B cell (primary cell): Measurements from ENCODE around the gene MORC2. TPM values are rescaled to one million over a fixed set of nuclear protein-coding genes. Genes with fewer than 3 reads are reported as not detected.

Source experiments
- ATAC-seq: fragments of 200-7000 bp; cut with Tn5 transposase; one replicate; pipeline ENCODE4 v1.10.0; 2021; ENCODE audit warnings: low read depth, mild to moderate bottlenecking, moderate number of reproducible peaks, moderate library complexity
- CTCF ChIA-PET: fragments of 350-600 bp; sonication (Branson Sonifier 250); formaldehyde crosslinking; loops from one replicate; lab custom pipeline; 2021; ENCODE audit warnings: antibody characterized with exemption, inconsistent platforms; lab: Charles Lee
- POLR2A ChIA-PET: fragments of 350-600 bp; sonication (Branson Sonifier 250); formaldehyde crosslinking; loops from one replicate; lab custom pipeline; 2021; ENCODE audit warnings: antibody characterized with exemption; lab: Charles Lee
- DNase-seq: peaks from one replicate; pipeline ENCODE4 v3.0.0; 2013
- H2AFZ ChIP-seq: 2 replicates; pipeline ENCODE4 v1.6.1; 2012; ENCODE audit warnings: mild to moderate bottlenecking, low read depth, low read length; ENCODE audit not compliant: insufficient read depth, poor library complexity, severe bottlenecking
- H3K27ac ChIP-seq, 2 donors: 1 replicate in 1 of 2; 2 replicates in 1 of 2; pipeline ENCODE4 v1.5.1; 2012 to 2013; ENCODE audit warnings: low read length in 2 of 2, mild to moderate bottlenecking in 2 of 2, moderate library complexity in 1 of 2
- H3K27me3 ChIP-seq, 4 experiments: fragments of 200-600 bp in 1 of 4; sonication (generic) in 1 of 4; replicated peaks in 1 of 4; 1 replicate in 2 of 4; 2 replicates in 2 of 4; pipeline versions ENCODE4 v1.6.1 to v1.7.0; 2013 to 2016; ENCODE audit warnings: low read length in 3 of 4, mild to moderate bottlenecking in 2 of 4, mixed read lengths in 1 of 4, moderate library complexity in 1 of 4; ENCODE audit not compliant: insufficient read depth in 4 of 4, control insufficient read depth in 3 of 4; ENCODE audit errors: control extremely low read depth in 1 of 4
- H3K36me3 ChIP-seq, 2 experiments: replicated peaks in 1 of 2; 1 replicate in 1 of 2; 2 replicates in 1 of 2; pipeline versions ENCODE4 v1.6.1 to v1.7.1; 2013; ENCODE audit warnings: low read length in 1 of 2; ENCODE audit not compliant: insufficient read depth in 2 of 2, control insufficient read depth in 1 of 2; ENCODE audit errors: control extremely low read depth in 1 of 2, extremely low read depth in 1 of 2
- H3K4me1 ChIP-seq, 2 donors: fragments of 200-600 bp in 1 of 2; sonication (generic) in 1 of 2; 1 replicate in 1 of 2; 2 replicates in 1 of 2; pipeline versions ENCODE4 v1.5.1 to v1.6.1; 2013 to 2017; ENCODE audit warnings: low read length in 2 of 2; ENCODE audit not compliant: control insufficient read depth in 2 of 2, insufficient read depth in 2 of 2
- H3K4me2 ChIP-seq: replicated peaks from 2 replicates; pipeline ENCODE3; 2012; ENCODE audit warnings: mild to moderate bottlenecking, low read depth, low read length; ENCODE audit not compliant: poor library complexity, severe bottlenecking
- H3K4me3 ChIP-seq, 5 experiments: fragments of 200-600 bp in 1 of 5; sonication (generic) in 1 of 5; 1 replicate in 3 of 5; 2 replicates in 2 of 5; pipeline versions ENCODE4 v1.5.1 to v1.7.0; 2011 to 2016; ENCODE audit warnings: low read length in 4 of 5, mild to moderate bottlenecking in 4 of 5, low read depth in 2 of 5, control low read depth in 1 of 5, moderate library complexity in 1 of 5; ENCODE audit not compliant: insufficient read depth in 1 of 5; ENCODE audit errors: control extremely low read depth in 1 of 5, extremely low read depth in 1 of 5
- H3K79me2 ChIP-seq: fragments of 200-600 bp; sonication (generic); one replicate; pipeline ENCODE4 v1.6.0; 2016; ENCODE audit warnings: low read length; ENCODE audit not compliant: control insufficient read depth, insufficient read depth
- H3K9ac ChIP-seq: fragments of 200-600 bp; sonication (generic); 2 replicates; pipeline ENCODE4 v1.6.1; 2017; ENCODE audit warnings: mild to moderate bottlenecking, low read length, moderate library complexity
- H3K9me3 ChIP-seq, 3 donors: one replicate each; pipeline versions ENCODE4 v1.6.1 to v1.7.1; 2013; ENCODE audit warnings: low read length in 2 of 3; ENCODE audit not compliant: control insufficient read depth in 2 of 3, insufficient read depth in 1 of 3; ENCODE audit errors: control extremely low read depth in 1 of 3
- H4K20me1 ChIP-seq: 2 replicates; pipeline ENCODE4 v1.6.0; 2012; ENCODE audit warnings: mild to moderate bottlenecking, low read length; ENCODE audit not compliant: insufficient read depth, control insufficient read depth, poor library complexity, severe bottlenecking
- H3K27ac Mint-ChIP-seq: one replicate; pipeline ENCODE4 v1.8.0; 2021; ENCODE audit warnings: mixed read lengths
- H3K27me3 Mint-ChIP-seq: one replicate; pipeline ENCODE4 v1.8.0; 2021; ENCODE audit warnings: mixed read lengths
- H3K4me1 Mint-ChIP-seq: one replicate; pipeline ENCODE4 v1.8.0; 2021; ENCODE audit warnings: mixed read lengths
- H3K4me3 Mint-ChIP-seq: one replicate; pipeline ENCODE4 v1.8.0; 2021; ENCODE audit warnings: mixed read lengths
- H3K9me3 Mint-ChIP-seq: one replicate; pipeline ENCODE4 v1.8.0; 2022; ENCODE audit warnings: mixed read lengths; ENCODE audit not compliant: insufficient read depth
- EZH2 ChIP-seq: IDR thresholded peaks from 2 replicates; pipeline ENCODE4 v1.6.1; 2012; ENCODE audit warnings: borderline replicate concordance, low read depth, mild to moderate bottlenecking, moderate library complexity, low read length; ENCODE audit not compliant: insufficient read depth, poor library complexity, severe bottlenecking
- WGBS: methylation state at CpG from one replicate; pipeline ENCODE4 v1.1.5; 2013; ENCODE audit warnings: missing lambda C conversion rate; ENCODE audit not compliant: insufficient coverage; 5-methylcytosine and 5-hydroxymethylcytosine counted together
- intact Hi-C: fragments of 100-400 bp; cut with micrococcal nuclease; formaldehyde crosslinking; loops from one replicate; pipeline ENCODE4 v1.10.0; 2022
- polyA minus RNA-seq: library from RNA; depleted of rRNA, polyadenylated mRNA; stranded (reverse); fragments of >200 nt; gene quantifications from 2 replicates; pipeline ENCODE4 v1.2.3, GENCODE V29; 2012
- polyA plus RNA-seq: library from polyadenylated mRNA; depleted of rRNA; stranded (reverse); fragments of >200 nt; gene quantifications from 2 replicates; pipeline ENCODE4 v1.2.3, GENCODE V29; 2012
- total RNA-seq, 2 donors: library from RNA; stranded (reverse); fragments of 120-200 nt in 1 of 2; gene quantifications; 1 replicate in 1 of 2; 2 replicates in 1 of 2; pipeline versions ENCODE4 v1.2.3 to v1.2.4, GENCODE V29; 2013 to 2022
- TF ChIP-seq, protein P1 (sequence below): fragments of 200-600 bp; IDR thresholded peaks from one replicate; pipeline ENCODE4 v1.8.0; 2022; ENCODE audit warnings: antibody characterized with exemption, mild to moderate bottlenecking

Gene MORC2
- total RNA-seq, result 25.0 and 26.4 TPM in 2 replicates
- 11.4 TPM for total RNA-seq (2013)
- polyA plus RNA-seq, result 10.1 and 12.1 TPM in 2 replicates
- 13.1 and 20.5 TPM in 2 replicates for polyA minus RNA-seq

DNA sequence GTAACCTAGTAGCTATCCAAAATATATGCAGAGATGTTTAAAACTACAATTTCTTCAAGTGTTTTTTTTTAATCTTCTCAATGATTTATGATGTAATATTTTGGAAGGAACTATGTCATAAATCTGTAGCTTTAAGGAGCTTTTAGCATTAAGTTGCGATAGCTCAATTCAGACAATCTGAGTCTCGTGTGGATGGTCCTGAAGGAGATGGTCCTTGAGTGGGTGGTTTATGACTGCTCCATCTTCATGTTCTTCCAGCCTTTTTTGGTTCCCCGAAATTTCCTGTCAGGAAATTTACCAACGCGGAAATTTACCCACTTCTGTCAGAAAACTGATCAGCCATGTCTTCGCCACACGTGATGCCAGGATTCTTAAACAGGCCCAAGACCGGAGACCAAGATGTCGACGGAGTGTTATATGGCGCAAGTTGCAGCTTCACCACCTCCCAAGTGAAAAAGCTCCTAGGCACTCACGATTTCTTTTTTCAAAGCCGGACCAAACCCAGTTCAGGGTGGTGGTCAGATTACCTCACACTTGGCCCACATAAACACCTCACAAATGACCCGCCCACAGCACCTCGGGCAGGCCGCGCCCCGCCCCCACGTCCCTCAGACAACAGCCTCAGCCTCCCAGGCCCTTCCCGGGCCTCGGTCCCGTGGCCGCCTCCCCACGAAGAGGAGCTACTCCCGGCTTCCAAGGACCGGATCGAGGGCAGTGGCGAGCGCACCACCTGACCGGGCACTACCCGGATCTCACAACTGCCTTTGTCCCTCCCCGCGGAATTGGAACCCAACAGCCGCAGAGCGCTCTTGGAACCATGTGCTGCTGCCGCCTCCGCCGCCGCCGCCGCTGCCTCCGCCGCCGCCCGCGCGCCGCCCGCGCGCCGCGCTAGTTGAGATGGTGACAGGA lies at the start of gene MORC2:
Gene MORC2, minus strand, starts transcription at position 760 of the 909 bp plus-strand sequence. CDS start 885 bp downstream, outside the sequence.
- Histone ChIP-seq H3K9me3 (peaks cover 6 to 28% (median 12%) of the 10 kb centered on the region in 3 donors), H3K9ac (peak within 1 kb of the TSS; percentile 92), H3K4me2 (peak within 1 kb of the TSS; percentile 86), H3K36me3 (peaks cover 0 to 26% of the 10 kb centered on the region in 2 experiments), H4K20me1 (peaks cover 32% of the 10 kb centered on the region), H3K4me1 (peaks cover 19 to 20% of the 10 kb centered on the region in 2 donors), H3K27ac (peak within 1 kb of the TSS; percentile 90 to 94), H3K4me3 (peak within 1 kb of the TSS; percentile 74 to 88 (median 82)), H3K79me2 (peaks cover 48% of the 10 kb centered on the region), H3K27me3 (no peaks in the 10 kb centered on the region), H2AFZ (peak within 1 kb of the TSS; percentile 88)
- ChIA-PET POLR2A (interaction anchor here (0.8 to 2.0 kb wide), 7 partner anchors 15 to 1444 kb away, joined by 3 to 9 read pairs (median 5); partner anchors contain the start of genes PATZ1 and RTCB), CTCF (interaction anchor here (0.5 to 3.8 kb wide), 8 partner anchors 15 to 335 kb away, joined by 3 to 18 read pairs (median 4); partner anchors contain the start of gene SELENOM)
- peaks cover 21% of the 10 kb centered on the region for H3K9me3 Mint-ChIP-seq
- H3K27ac Mint-ChIP-seq, result peak within 1 kb of the TSS; percentile 99
- intact Hi-C loops, result loop anchor here (2.0 to 10.0 kb wide), 6 partner anchors 245 to 1131 kb away; partner anchors contain the start of genes ASCC2, DRG1, LIMK2 and MTFP1
- H3K4me3 Mint-ChIP-seq, result peak within 1 kb of the TSS; percentile 98
- peak; percentile 1 for ATAC-seq
- WGBS, result 22% methylated on average over 53 of the region's 53 CpGs
- DNase-seq, result no peak
- H3K4me1 Mint-ChIP-seq, result peaks cover 59% of the 10 kb centered on the region
- no peak for TF ChIP-seq EZH2
- TF ChIP-seq, protein P1, sequence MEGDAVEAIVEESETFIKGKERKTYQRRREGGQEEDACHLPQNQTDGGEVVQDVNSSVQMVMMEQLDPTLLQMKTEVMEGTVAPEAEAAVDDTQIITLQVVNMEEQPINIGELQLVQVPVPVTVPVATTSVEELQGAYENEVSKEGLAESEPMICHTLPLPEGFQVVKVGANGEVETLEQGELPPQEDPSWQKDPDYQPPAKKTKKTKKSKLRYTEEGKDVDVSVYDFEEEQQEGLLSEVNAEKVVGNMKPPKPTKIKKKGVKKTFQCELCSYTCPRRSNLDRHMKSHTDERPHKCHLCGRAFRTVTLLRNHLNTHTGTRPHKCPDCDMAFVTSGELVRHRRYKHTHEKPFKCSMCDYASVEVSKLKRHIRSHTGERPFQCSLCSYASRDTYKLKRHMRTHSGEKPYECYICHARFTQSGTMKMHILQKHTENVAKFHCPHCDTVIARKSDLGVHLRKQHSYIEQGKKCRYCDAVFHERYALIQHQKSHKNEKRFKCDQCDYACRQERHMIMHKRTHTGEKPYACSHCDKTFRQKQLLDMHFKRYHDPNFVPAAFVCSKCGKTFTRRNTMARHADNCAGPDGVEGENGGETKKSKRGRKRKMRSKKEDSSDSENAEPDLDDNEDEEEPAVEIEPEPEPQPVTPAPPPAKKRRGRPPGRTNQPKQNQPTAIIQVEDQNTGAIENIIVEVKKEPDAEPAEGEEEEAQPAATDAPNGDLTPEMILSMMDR, result no peak
- H3K27me3 Mint-ChIP-seq, result no peaks in the 10 kb centered on the region
